Transverse colon (tissue), 4 donors: ENCODE results near the gene DNAJB6. TPM values are rescaled to one million over a fixed set of nuclear protein-coding genes. Genes with fewer than 3 reads are reported as not detected.

ENCODE experiments used
- DNase-seq: peaks from one replicate; pipeline ENCODE4 v3.0.0-alpha.2; 2019
- H3K27ac ChIP-seq, 4 donors: fragments of 200-600 bp; sonication (generic); 2 replicates each; pipeline ENCODE4 v1.5.1; 2016 to 2018; ENCODE audit warnings: inconsistent platforms in 4 of 4
- H3K27me3 ChIP-seq: fragments of 200-600 bp; sonication (generic); 2 replicates; pipeline ENCODE4 v1.5.1; 2017; ENCODE audit warnings: inconsistent platforms
- H3K36me3 ChIP-seq, 4 donors: fragments of 200-600 bp; sonication (generic); 2 replicates each; pipeline ENCODE4 v1.5.1; 2017 to 2019; ENCODE audit warnings: inconsistent platforms in 4 of 4
- H3K4me1 ChIP-seq, 4 donors: fragments of 200-600 bp; sonication (generic); 2 replicates each; pipeline ENCODE4 v1.5.1; 2017 to 2020; ENCODE audit warnings: inconsistent platforms in 4 of 4
- H3K4me3 ChIP-seq, 4 donors: fragments of 200-600 bp; sonication (generic); 1 replicate in 1 of 4; 2 replicates in 3 of 4; pipeline versions ENCODE4 v1.5.1 to v1.6.1; 2017 to 2019; ENCODE audit warnings: inconsistent platforms in 4 of 4
- H3K9me3 ChIP-seq, 2 donors: fragments of 200-600 bp; sonication (generic); 2 replicates each; pipeline ENCODE4 v1.5.1; 2017 to 2019; ENCODE audit warnings: inconsistent platforms in 2 of 2
- CTCF ChIP-seq, 5 experiments: fragments of 200-600 bp in 3 of 5; fragments of 450-650 bp in 2 of 5; sonication (generic) in 3 of 5; IDR thresholded peaks; 1 replicate in 2 of 5; 2 replicates in 3 of 5; pipeline ENCODE4 v1.5.1; 2016 to 2017; ENCODE audit warnings: antibody characterized with exemption in 5 of 5, inconsistent platforms in 3 of 5, mild to moderate bottlenecking in 2 of 5, moderate library complexity in 1 of 5
- EP300 ChIP-seq: sonication (generic); formaldehyde crosslinking; IDR thresholded peaks from one replicate; pipeline ENCODE4 v1.6.1; 2017; ENCODE audit warnings: antibody characterized with exemption, low read depth
- POLR2A ChIP-seq: fragments of 450-650 bp; IDR thresholded peaks from one replicate; pipeline ENCODE4 v1.6.1; 2016; ENCODE audit warnings: antibody characterized with exemption, mild to moderate bottlenecking, moderate library complexity
- POLR2AphosphoS5 ChIP-seq, 3 donors: sonication (generic); formaldehyde crosslinking; IDR thresholded peaks; one replicate each; pipeline ENCODE4 v1.6.1; 2016; ENCODE audit warnings: antibody characterized with exemption in 3 of 3
- WGBS, 2 donors: methylation state at CpG; one replicate each; pipeline ENCODE4 v1.1.5; 2018; ENCODE audit warnings: low coverage in 1 of 2; 5-methylcytosine and 5-hydroxymethylcytosine counted together
- in situ Hi-C, 4 donors: fragments of 200-750 bp; cut with MboI; loops; one replicate each; pipeline versions ENCODE4 v1.15.0 to v1.15.1; 2017; ENCODE audit warnings: low sequenced_read_pairs in 3 of 4, low pct_ligation_motif_present in 1 of 4, low pct_unique_long_range_greater_than_20kb in 1 of 4
- intact Hi-C: fragments of 100-400 bp; cut with DNase I; formaldehyde crosslinking; loops from one replicate; pipeline ENCODE4 v1.15.1; 2023; ENCODE audit warnings: low total_unique reads
- total RNA-seq, 4 donors: library from RNA; depleted of rRNA; stranded (reverse); fragments of >200 nt; gene quantifications; one replicate each; pipeline ENCODE4 v1.1.0, GENCODE V29; 2016

Gene DNAJB6
- total RNA-seq, 4 donors from 2014 or later, result 47.0 to 87.6 (median 60.5) TPM

- no peak for DNase-seq
- in situ Hi-C loops, result no loop called here
- intact Hi-C loops, result no loop called here
- WGBS, 2 donors, result 87 to 94% methylated on average over 3 to 34 of the region's 41 CpGs
- Histone ChIP-seq H3K27me3 (no peaks in the 10 kb centered on the region), H3K4me3 (no peak overlapping the region), H3K27ac (no peak overlapping the region), H3K4me1 (no peaks in the 10 kb centered on the region), H3K36me3 (peaks cover 0 to 18% (median 3%) of the 10 kb centered on the region in 4 donors), H3K9me3 (no peaks in the 10 kb centered on the region)
- TF ChIP-seq CTCF (IDR thresholded peaks at IDR 0.05) (no peak), POLR2AphosphoS5 (IDR thresholded peaks at IDR 0.05) (no peak), POLR2A (no peak), EP300 (no peak)
These were observed 81.6 kb downstream of the DNAJB6 start for GRCh38 chr7:157418204-157419034.

GRCh38 chr7:157419035-157419293 lies 82.2 kb downstream of the DNAJB6 start:
- H3K9me3 ChIP-seq, result no peaks in the 10 kb centered on the region
- H3K27me3 ChIP-seq, result no peaks in the 10 kb centered on the region
- in situ Hi-C loops (no loop called here), intact Hi-C loops (no loop called here)
- H3K4me1 ChIP-seq, result no peaks in the 10 kb centered on the region
- peaks cover 0 to 18% (median 3%) of the 10 kb centered on the region in 4 donors for H3K36me3 ChIP-seq
- no peak overlapping the region for H3K27ac ChIP-seq
- no peak for DNase-seq
- no peak overlapping the region for H3K4me3 ChIP-seq
- 86% methylated on average over 5 of the region's 8 CpGs; no CpG with 5 or more reads in 1 of the 2 donors for WGBS, 2 donors
- TF ChIP-seq POLR2A, result no peak
- TF ChIP-seq CTCF (IDR thresholded peaks at IDR 0.05), result no peak
- TF ChIP-seq POLR2AphosphoS5 (IDR thresholded peaks at IDR 0.05), result no peak
- no peak for TF ChIP-seq EP300

GRCh38 chr7:157422279-157422678 lies 85.5 kb downstream of the DNAJB6 start:
- H3K4me3 ChIP-seq, result no peak overlapping the region

GRCh38 chr7:157423348-157423747 lies 86.5 kb downstream of the DNAJB6 start:
- no peaks in the 10 kb centered on the region for H3K4me1 ChIP-seq
- no peaks in the 10 kb centered on the region for H3K9me3 ChIP-seq
- H3K36me3 ChIP-seq, result no peaks in the 10 kb centered on the region
- in situ Hi-C loops (no loop called here), intact Hi-C loops (no loop called here)
- no peaks in the 10 kb centered on the region for H3K27me3 ChIP-seq
- no peak for DNase-seq
- H3K27ac ChIP-seq, result no peak overlapping the region
- 66 to 88% methylated on average over 7 to 12 of the region's 12 CpGs for WGBS, 2 donors
- TF ChIP-seq EP300, result no peak
- TF ChIP-seq CTCF (IDR thresholded peaks at IDR 0.05), result no peak
- TF ChIP-seq POLR2A, result no peak
- no peak for TF ChIP-seq POLR2AphosphoS5 (IDR thresholded peaks at IDR 0.05)
- no peak overlapping the region for H3K4me3 ChIP-seq

More at GRCh38 chr7:157422279-157422678, 85.5 kb downstream of the DNAJB6 start:
- DNase-seq, result no peak
- peaks cover 0 to 3% (median 0%) of the 10 kb centered on the region in 4 donors for H3K36me3 ChIP-seq
- H3K9me3 ChIP-seq, result no peaks in the 10 kb centered on the region
- H3K4me1 ChIP-seq, result no peaks in the 10 kb centered on the region
- H3K27me3 ChIP-seq, result no peaks in the 10 kb centered on the region
- H3K27ac ChIP-seq, result no peak overlapping the region
- WGBS, 2 donors, result 74 to 92% methylated on average over 5 to 23 of the region's 23 CpGs
- TF ChIP-seq EP300, result no peak
- no peak for TF ChIP-seq CTCF (IDR thresholded peaks at IDR 0.05)
- TF ChIP-seq POLR2A, result no peak
- no peak for TF ChIP-seq POLR2AphosphoS5 (IDR thresholded peaks at IDR 0.05)
- in situ Hi-C loops (no loop called here), intact Hi-C loops (no loop called here)
